AG09309 (cell line): Measurements from ENCODE around the gene GPR141.

Experiments
- DNase-seq: peaks from one replicate; pipeline ENCODE4 v3.0.0-alpha.2; 2010; ENCODE audit warnings: low read depth
- H3K4me3 ChIP-seq: 2 replicates; pipeline ENCODE4 v1.5.1; 2011; ENCODE audit warnings: mild to moderate bottlenecking, low read depth, low read length, moderate library complexity; ENCODE audit not compliant: control insufficient read depth
- CTCF ChIP-seq: IDR thresholded peaks from 2 replicates; pipeline ENCODE4 v1.5.1; 2011; ENCODE audit warnings: mild to moderate bottlenecking, low read depth, low read length, inconsistent platforms; ENCODE audit not compliant: insufficient read depth, control insufficient read depth; ENCODE audit errors: missing control alignments

GPR141 gene

GRCh38 chr7:37729181-37729580 lies 45.6 kb downstream of the GPR141 start:
- no peak for DNase-seq
- TF ChIP-seq CTCF = no peak
- H3K4me3 ChIP-seq = no peak overlapping the region

- no peak for TF ChIP-seq CTCF
- no peak overlapping the region for H3K4me3 ChIP-seq
- no peak for DNase-seq
These were observed 46.9 kb downstream of the GPR141 start for GRCh38 chr7:37730501-37730900.

- H3K4me3 ChIP-seq = no peak overlapping the region
- no peak for TF ChIP-seq CTCF
- no peak for DNase-seq
These were observed 48.7 kb downstream of the GPR141 start for GRCh38 chr7:37732253-37732652.

- no peak for DNase-seq
These were observed 49.3 kb downstream of the GPR141 start for GRCh38 chr7:37732888-37733287.

GRCh38 chr7:37735196-37735595 lies 51.6 kb downstream of the GPR141 start:
- TF ChIP-seq CTCF = no peak
- no peak for DNase-seq

More at GRCh38 chr7:37732888-37733287, 49.3 kb downstream of the GPR141 start:
- H3K4me3 ChIP-seq = no peak overlapping the region
- TF ChIP-seq CTCF = no peak

GRCh38 chr7:37738321-37738720 lies 54.8 kb downstream of the GPR141 start:
- H3K4me3 ChIP-seq = no peak overlapping the region
- no peak for TF ChIP-seq CTCF
- no peak for DNase-seq

More at GRCh38 chr7:37735196-37735595, 51.6 kb downstream of the GPR141 start:
- no peak overlapping the region for H3K4me3 ChIP-seq

- DNase-seq = no peak
- no peak overlapping the region for H3K4me3 ChIP-seq
- TF ChIP-seq CTCF = no peak
These were observed 56.8 kb downstream of the GPR141 start for GRCh38 chr7:37740398-37740797.
